GM19239 (cell line): ENCODE results near the gene CHN2.

Source experiments
- DNase-seq: peaks from one replicate; pipeline ENCODE4 v3.0.0; 2011; ENCODE audit warnings: low spot score; ENCODE audit not compliant: insufficient read length
- FAIRE-seq: peaks from 2 replicates; lab custom pipeline; 2011; peaks lifted over from hg19 to GRCh38; lab: Jason Lieb, UNC

The CHN2 gene

DNA sequence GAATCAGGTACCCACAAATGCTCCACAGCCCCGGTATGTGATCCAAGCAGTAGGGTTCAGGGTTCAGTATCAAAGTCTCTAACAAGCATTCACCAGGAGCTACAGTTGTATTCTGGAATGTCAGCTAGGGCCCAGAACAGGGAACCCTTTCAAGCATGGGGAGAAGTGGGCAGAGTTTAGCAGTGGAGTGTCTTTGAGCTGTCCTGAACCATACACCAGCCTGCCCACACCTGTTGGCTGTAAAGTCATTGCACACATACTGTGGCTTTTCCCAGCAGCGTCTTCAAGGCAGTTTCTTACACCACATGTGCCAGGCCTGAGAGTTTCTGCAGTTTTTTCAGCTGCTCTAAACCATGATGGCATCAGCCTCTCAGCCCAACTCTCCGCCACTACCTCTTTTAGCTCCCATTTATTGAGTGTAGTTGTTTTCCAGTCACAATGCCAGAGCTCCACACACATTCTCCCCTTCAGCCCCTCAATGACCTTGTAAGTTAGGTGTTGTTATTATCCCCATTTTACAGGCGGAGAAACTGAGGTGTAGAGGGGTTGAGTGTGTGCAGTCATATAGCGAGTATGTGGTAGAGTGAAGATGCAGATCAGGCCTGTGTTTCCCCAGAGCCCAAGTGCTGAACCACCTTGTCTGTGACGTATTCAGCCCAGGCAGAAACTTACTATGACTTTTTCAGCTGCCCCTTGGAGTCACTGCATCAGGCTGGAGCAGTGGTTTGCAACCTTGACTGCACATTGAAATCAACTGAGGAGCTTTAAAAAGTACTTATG is 83.1 kb downstream of the CHN2 start:
- no peak for FAIRE-seq

GRCh38 chr7:29278337-29279069 is 83.9 kb downstream of the CHN2 start:
- no peak for DNase-seq
- FAIRE-seq: no peak

More for the DNA sequence above, 83.1 kb downstream of the CHN2 start:
- DNase-seq: no peak

- FAIRE-seq (no peak), DNase-seq (no peak)
Measured at GRCh38 chr7:29281782-29282541, 87.4 kb downstream of the CHN2 start.

DNA sequence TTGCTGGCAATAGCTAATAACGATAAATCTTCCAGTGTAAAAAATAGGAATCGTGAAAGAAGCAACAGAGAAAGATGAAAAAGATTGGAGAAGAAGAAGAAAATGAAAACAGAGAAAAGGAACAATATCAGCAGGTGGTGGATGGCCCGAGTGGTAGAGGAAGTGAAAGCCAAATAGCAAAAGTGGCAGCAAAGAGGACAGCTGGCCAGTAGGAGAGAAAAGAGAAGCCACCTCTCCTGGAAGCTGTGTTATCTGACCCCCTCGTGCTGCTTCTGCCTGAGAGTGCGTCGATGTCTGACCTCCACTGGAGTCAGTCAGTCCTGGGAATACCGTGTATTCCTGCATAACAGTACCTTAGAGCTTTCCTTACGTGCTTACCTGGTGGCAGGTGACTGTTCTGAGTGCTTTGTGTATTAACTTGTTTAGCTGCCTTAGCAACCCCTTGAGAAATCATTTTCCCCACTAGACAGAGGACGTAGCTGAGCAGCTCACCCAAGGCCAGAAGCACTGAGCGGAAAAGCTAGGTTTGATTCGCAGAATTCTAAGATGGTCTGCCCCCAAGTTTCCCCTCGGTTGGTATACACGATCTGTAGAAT is 88.3 kb downstream of the CHN2 start:
- no peak for FAIRE-seq
- DNase-seq: no peak

DNA sequence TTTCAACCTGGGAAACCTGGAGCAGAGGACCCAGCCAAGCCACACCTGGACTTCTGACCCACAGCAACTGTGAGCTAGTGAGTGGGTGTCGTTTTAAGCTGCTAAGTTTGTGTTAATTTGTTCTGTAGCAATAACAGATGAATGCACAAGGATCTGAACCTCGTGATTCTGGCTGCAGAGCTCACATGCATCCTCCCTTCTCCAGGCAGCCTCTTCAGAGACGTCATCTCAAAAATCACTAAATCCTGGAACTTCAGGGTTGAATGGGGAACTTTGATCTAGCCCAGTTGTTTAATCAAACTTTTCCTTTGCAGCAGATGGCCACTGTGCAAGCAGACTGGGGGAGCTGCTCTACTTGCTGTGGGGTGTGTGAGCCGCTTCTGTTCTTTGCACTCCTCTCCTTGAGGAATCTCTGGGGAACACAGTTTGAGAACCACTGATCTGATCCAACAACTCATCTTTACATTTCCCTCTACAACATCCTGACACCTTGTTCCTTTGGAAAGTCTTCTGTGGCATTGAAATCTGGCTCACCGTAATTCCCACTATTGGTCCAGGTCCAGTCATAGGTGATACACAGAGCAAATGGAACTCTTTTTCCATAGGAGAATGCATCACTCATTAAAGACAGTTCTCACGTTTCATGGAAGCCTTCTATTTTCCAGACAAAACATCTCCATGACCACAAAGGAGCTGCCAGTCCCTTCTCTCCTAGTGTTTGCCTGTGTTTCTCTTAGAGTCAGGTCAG is 90.3 kb downstream of the CHN2 start:
- FAIRE-seq: no peak
- DNase-seq: no peak

DNA sequence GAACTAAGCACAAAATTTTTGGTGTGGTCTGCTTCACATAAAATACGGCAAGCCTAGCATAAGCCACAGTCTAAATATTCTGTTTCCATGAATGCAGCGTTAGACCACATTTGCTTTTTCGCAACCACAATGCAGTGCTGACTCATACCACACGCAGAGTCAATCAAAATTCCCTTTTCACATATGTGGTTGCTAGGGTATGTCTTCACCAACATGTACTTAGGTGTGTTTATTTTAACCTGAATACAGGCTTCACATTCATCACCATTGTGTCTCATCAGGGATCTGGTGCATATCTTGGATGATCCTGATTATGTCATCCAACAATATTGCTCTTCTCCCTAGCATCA is 90.8 kb downstream of the CHN2 start:
- FAIRE-seq: no peak
- DNase-seq: no peak

GRCh38 chr7:29285861-29286260 is 91.3 kb downstream of the CHN2 start:
- FAIRE-seq: no peak
- DNase-seq: no peak

DNA sequence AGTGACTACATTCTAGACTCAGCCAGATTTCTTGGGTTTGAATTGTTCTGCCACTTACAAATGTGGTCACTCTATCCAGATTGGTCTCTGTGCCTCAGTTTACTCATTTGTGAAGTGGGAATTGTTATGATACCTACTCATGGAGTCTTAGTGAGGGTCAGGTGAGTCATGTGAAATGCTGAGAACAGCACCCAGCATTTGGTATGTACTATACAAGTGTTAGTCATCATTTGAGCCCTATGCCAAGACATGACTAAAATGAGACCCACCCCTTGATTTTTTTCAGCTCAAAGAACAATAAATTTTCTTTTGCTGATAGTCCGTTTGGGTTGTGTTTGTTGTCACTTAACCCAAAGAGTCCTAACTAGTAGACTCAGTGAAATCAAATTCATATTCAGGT is 92.8 kb downstream of the CHN2 start:
- no peak for DNase-seq
- no peak for FAIRE-seq

DNA sequence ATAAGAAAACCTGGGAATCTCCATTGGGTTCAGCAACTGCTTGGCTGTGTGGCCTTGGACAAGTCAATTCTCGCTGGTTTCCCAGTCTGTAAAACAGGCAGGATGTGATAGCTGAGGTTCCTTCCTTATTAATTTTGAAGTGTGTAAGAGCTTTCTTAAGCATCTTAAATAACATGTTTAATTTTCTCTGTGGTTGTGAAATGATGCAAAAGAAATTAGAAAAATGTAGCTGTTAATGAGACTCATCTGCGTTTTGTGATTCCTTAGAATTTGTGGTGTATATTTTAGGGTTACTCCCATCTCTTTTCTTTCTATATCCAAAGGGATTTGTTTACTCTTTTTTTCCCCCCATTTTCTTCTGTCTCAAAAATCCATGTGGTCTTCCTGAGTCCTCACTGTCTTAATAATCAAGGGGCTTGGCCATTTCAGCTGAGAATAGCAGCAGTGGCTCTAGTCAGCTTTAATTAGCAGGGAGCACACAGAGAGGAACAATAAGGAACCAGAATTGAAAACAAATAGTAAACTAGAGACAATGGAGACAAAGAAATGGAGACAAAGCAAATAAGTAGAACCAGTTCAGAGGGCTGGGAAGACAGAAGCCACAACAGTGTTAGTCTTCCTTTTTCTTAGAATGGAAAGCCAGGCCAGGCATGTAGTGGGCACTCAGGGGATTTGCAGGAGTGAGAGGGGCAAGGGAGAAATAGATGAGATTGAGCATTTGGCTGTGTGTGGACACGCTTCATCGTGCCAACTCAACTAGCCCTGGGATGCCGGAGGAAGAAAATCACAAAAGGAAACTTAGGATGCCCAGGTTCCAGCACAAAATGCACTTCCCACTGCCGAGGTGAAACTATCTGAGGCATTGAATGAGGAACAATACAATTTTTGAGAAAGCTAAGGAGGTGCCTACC is 93.9 kb downstream of the CHN2 start:
- no peak for DNase-seq
- no peak for FAIRE-seq

- FAIRE-seq (no peak), DNase-seq (no peak)
Measured at GRCh38 chr7:29289156-29290021, 94.8 kb downstream of the CHN2 start.

DNA sequence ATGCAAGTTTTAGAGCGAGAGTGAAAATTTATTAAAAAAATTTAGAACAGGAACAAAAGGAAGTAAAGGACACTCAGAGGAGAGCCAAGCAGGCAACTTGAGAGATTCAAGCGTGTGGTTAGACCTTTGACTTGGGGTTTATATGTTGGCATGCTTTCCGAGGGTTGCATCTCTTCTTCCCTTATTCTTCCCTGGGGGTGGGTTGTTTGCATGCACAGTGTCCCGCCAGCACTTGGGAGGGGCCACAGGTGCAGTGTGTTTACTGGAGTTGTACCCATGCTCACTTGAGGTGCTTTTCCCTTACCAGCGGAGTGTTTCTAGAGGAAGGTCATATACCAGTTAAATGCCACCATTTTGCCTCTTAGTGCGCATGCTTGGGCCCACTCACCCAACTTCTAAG is 96.3 kb downstream of the CHN2 start:
- FAIRE-seq (no peak), DNase-seq (no peak)

DNA sequence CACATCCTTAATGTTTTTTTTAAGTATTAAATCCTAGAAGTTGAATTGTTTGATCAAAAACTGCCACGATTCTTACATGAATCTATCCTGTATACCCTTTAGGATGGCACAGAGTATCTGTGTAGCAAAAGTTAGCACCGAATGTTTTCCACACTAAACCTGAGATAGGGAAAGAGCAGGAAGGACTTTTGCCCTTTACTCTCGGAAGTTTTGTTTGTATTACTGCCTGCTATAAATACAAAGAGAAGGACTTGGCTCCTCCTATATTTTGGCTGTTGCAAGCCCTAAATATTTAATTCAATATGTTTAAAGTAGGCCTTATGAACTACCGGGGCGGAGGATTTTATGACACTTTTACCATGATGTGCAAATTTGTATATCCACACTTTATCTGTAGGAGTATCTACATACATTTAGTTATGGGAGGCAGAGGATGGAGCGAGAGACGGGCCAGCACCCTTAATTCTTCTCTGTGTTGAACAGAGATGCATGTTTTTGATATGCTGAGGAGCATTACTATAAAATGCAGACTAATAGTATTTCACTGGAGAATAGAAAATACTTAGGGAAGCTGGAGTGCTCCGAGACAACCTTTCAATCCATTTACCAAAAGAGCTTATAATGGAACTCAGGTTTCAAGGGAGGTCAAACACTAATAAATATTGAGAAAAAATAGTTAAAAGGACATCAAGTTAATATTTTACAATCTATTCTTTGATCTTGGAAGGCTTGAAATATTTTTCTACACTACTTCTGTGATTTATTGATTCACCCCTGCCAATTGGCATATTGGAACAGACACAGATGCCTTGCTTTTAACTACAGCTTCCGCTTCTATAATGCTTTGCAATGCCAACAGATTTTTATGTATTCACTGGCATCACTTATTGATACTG is 97.4 kb downstream of the CHN2 start:
- FAIRE-seq (no peak), DNase-seq (no peak)

DNA sequence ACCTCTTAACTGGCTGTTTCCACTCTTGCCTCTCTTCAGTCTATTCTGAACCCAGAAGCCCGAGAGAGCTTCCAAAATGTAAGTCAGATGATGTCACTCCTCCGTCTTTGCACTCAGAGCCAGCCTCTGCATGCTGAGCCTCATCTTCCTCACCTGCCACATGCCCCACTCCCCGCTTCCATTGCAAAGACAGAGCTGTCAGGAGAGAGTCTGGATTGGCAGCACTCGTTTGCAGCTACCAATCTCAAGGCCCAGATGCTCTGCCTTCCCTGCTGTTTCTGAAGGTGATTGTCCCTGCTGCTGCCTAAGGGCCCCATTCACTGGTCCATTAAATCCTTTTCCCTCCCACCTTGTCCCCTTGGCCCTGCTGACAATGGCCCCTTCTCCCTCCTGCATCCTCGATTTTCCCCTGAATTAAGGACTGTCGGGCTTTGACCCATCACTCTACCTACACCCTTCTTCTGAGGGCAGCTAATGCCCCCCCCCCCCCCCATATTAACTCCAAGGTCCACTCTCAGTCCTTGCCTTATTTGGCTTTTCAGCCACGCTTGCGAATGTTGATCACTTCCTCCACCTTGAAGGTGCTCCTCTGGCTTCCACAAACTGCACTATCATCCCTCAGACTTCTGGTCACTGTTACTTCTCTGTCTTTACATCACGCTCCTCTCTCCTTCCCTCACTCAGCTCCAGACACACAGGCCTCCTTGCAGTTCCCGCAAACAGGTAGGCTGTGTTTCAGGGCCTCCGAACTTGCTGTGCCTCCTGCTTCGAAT is 98.5 kb downstream of the CHN2 start:
- FAIRE-seq (no peak), DNase-seq (no peak)

DNA sequence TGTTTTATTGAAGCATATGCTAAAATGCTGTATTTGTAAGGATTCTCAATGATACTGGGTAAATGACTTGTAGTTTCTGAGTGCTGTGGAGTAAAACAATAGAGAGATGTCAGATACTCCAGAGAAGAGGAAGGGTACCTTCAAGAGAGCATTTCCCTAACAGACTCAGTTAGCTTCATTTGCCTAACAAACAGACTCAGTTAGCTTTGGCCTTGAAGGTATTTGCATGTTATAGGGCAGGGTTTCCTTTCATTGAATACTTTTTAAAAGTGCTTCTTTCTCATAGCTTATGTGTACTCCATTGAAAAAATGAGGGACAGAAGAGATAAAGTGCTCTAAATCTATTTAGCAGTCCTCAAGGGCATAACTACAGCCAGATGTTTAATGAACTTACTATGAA is 101.8 kb downstream of the CHN2 start:
- FAIRE-seq (no peak), DNase-seq (no peak)

DNA sequence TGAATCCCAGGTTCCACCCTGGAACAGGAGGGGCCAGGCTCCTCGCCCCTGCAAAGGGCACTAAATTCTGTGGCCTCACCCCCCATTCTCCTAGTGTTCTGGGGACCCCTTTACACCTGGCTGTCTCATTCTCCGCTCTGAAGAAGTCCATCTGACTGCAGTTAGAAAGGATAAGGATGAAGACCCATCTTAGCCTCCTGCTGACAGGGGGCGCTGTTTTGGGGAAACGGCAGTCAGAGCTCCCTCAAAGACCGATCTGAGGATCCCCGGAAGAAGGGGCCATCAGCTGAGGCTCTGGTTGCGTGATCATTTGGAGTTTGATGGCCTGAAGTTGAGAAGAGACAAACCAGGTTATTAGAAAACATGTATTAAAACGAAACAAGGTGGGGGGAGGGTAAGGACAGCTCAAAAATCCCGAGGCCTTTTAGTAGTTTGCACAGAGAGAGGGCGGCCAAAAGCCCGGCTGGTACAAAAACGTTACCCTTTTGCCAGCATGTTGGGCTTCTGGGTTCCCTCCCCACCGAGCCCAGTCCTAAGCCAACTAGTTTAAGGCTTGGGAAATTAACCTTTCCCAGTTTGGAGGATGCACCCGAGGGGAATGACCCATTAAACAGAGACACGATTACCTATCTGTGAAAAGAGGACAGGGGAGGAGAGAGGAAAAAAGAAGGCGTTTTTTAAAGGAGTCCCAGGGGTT is 102.8 kb downstream of the CHN2 start:
- DNase-seq (no peak), FAIRE-seq (no peak)

DNA sequence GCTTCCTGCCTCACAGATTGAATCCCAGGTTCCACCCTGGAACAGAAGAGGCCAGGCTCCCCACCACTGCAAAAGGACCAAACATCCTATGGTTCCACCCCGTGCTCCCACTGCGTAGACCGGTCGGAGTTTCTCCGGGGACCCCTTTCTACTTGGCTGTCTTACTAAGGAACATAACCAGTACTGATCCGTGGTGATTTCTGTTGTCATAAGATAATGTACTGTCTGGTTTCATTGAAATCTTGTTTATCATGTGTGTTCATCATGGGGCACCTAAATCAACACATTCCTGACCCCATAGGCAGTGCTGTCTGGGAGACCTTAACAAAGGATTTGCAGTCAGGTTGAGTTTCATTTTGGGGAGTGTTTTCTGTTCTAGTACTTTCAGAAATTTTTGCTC is 104.5 kb downstream of the CHN2 start:
- FAIRE-seq (no peak), DNase-seq (no peak)
